Stimulated activated naive B cell treated with anti-CD40 and anti-IgM and Interleukin-4, amounts not matched to agents 10 μg/mL and 1 μg/mL and 100 μg/mL, for 72 hours (primary cell): ENCODE results near the gene MAGEA11.
A peak's percentile ranks its signal among the peaks of the same experiment; 100 is the strongest.
"Not testable (repeated sequence)": the region's sequence is repeated elsewhere in the genome, so short reads cannot be mapped to it uniquely, and the experiment has no call there.

Experiments used
- ATAC-seq, 2 donors: fragments of 150-1000 bp; cut with Tn5 transposase; replicated peaks; 2 replicates each; pipeline ENCODE4 v1.10.0; 2021; ENCODE audit warnings: moderate library complexity in 1 of 2
- DNase-seq: peaks from one replicate; pipeline ENCODE4 v3.0.0; 2021
- H3K27ac Mint-ChIP-seq: one replicate; pipeline ENCODE4 v1.8.0; 2022; ENCODE audit warnings: mild to moderate bottlenecking, mixed read lengths
- H3K27me3 Mint-ChIP-seq, 2 donors: one replicate each; pipeline ENCODE4 v1.8.0; 2022; ENCODE audit warnings: mixed read lengths in 2 of 2
- H3K36me3 Mint-ChIP-seq, 2 donors: one replicate each; pipeline ENCODE4 v1.8.0; 2022; ENCODE audit warnings: mixed read lengths in 2 of 2, mild to moderate bottlenecking in 1 of 2
- H3K4me1 Mint-ChIP-seq, 2 donors: one replicate each; pipeline ENCODE4 v1.8.0; 2022; ENCODE audit warnings: mixed read lengths in 2 of 2, mild to moderate bottlenecking in 1 of 2
- H3K4me3 Mint-ChIP-seq, 2 donors: one replicate each; pipeline ENCODE4 v1.8.0; 2022; ENCODE audit warnings: mild to moderate bottlenecking in 2 of 2, mixed read lengths in 2 of 2, moderate library complexity in 1 of 2
- H3K9me3 Mint-ChIP-seq, 2 donors: one replicate each; pipeline ENCODE4 v1.8.0; 2022; ENCODE audit warnings: mixed read lengths in 2 of 2, mild to moderate bottlenecking in 1 of 2

MAGEA11 gene

GRCh38 chrX:149711545-149712236, at the start of gene MAGEA11:
Gene MAGEA11, plus strand, starts transcription at chrX:149712060. Its CDS starts 1,100 bp downstream, at chrX:149713160.
- Mint-ChIP-seq H3K4me3 (no peak within 1 kb of the TSS), H3K9me3 (no peaks in the 10 kb centered on the region), H3K27ac (no peak within 1 kb of the TSS), H3K4me1 (peaks cover 14 to 21% of the 10 kb centered on the region in 2 donors), H3K36me3 (no peaks in the 10 kb centered on the region), H3K27me3 (peaks cover 0 to 11% of the 10 kb centered on the region in 2 donors)
- DNase-seq, result no peak
- ATAC-seq, result no peak

GRCh38 chrX:149675088-149675487, 36.8 kb upstream of the MAGEA11 start:
- not testable (repeated sequence) for ATAC-seq, H3K4me3 Mint-ChIP-seq, H3K9me3 Mint-ChIP-seq, H3K27ac Mint-ChIP-seq, DNase-seq, H3K36me3 Mint-ChIP-seq, H3K27me3 Mint-ChIP-seq, H3K4me1 Mint-ChIP-seq

GRCh38 chrX:149675554-149675953, 36.3 kb upstream of the MAGEA11 start:
- not testable (repeated sequence) for H3K4me1 Mint-ChIP-seq, ATAC-seq, H3K27me3 Mint-ChIP-seq, DNase-seq, H3K36me3 Mint-ChIP-seq, H3K4me3 Mint-ChIP-seq, H3K9me3 Mint-ChIP-seq, H3K27ac Mint-ChIP-seq

GRCh38 chrX:149679164-149679678, 32.6 kb upstream of the MAGEA11 start:
- H3K36me3 Mint-ChIP-seq, H3K27me3 Mint-ChIP-seq, ATAC-seq, H3K4me3 Mint-ChIP-seq, DNase-seq, H3K4me1 Mint-ChIP-seq, H3K27ac Mint-ChIP-seq, H3K9me3 Mint-ChIP-seq: not testable (repeated sequence)

GRCh38 chrX:149681182-149681581, 30.7 kb upstream of the MAGEA11 start:
- ATAC-seq (no peak), DNase-seq (no peak)
- Mint-ChIP-seq H3K4me1 (no peaks in the 10 kb centered on the region), H3K36me3 (no peaks in the 10 kb centered on the region), H3K4me3 (no peak overlapping the region), H3K27ac (no peak overlapping the region), H3K27me3 (peaks cover 0 to 5% of the 10 kb centered on the region in 2 donors), H3K9me3 (no peaks in the 10 kb centered on the region)

GRCh38 chrX:149682031-149682430, 29.8 kb upstream of the MAGEA11 start:
- Mint-ChIP-seq H3K4me1 (no peaks in the 10 kb centered on the region), H3K4me3 (no peak overlapping the region), H3K27ac (no peak overlapping the region), H3K36me3 (no peaks in the 10 kb centered on the region), H3K27me3 (peaks cover 0 to 7% of the 10 kb centered on the region in 2 donors), H3K9me3 (no peaks in the 10 kb centered on the region)
- ATAC-seq, result no peak
- DNase-seq, result no peak

- no peaks in the 10 kb centered on the region for H3K9me3 Mint-ChIP-seq
- H3K4me1 Mint-ChIP-seq, result no peaks in the 10 kb centered on the region
- H3K4me3 Mint-ChIP-seq, result no peak overlapping the region
- no peak overlapping the region for H3K27ac Mint-ChIP-seq
- ATAC-seq (no peak), DNase-seq (no peak)
- H3K27me3 Mint-ChIP-seq, result peaks cover 0 to 7% of the 10 kb centered on the region in 2 donors
- H3K36me3 Mint-ChIP-seq, result no peaks in the 10 kb centered on the region
Measured at GRCh38 chrX:149682956-149683947, 28.6 kb upstream of the MAGEA11 start.

- H3K27me3 Mint-ChIP-seq, result peaks cover 0 to 7% of the 10 kb centered on the region in 2 donors
- no peaks in the 10 kb centered on the region for H3K4me1 Mint-ChIP-seq
- H3K36me3 Mint-ChIP-seq, result no peaks in the 10 kb centered on the region
- no peak overlapping the region for H3K4me3 Mint-ChIP-seq
- DNase-seq (no peak), ATAC-seq (no peak)
- H3K9me3 Mint-ChIP-seq, result no peaks in the 10 kb centered on the region
- no peak overlapping the region for H3K27ac Mint-ChIP-seq
Measured at GRCh38 chrX:149683966-149684730, 27.7 kb upstream of the MAGEA11 start.

- no peak for ATAC-seq
- no peak overlapping the region for H3K4me3 Mint-ChIP-seq
- no peaks in the 10 kb centered on the region for H3K36me3 Mint-ChIP-seq
- H3K4me1 Mint-ChIP-seq, result no peaks in the 10 kb centered on the region
- H3K9me3 Mint-ChIP-seq, result peaks cover 3 to 6% of the 10 kb centered on the region in 2 donors
- H3K27me3 Mint-ChIP-seq, result peaks cover 0 to 7% of the 10 kb centered on the region in 2 donors
- no peak overlapping the region for H3K27ac Mint-ChIP-seq
- DNase-seq, result no peak
Measured at GRCh38 chrX:149687991-149688390, 23.9 kb upstream of the MAGEA11 start.

- ATAC-seq (no peak), DNase-seq (no peak)
- Mint-ChIP-seq H3K4me1 (no peaks in the 10 kb centered on the region), H3K9me3 (peaks cover 3 to 10% of the 10 kb centered on the region in 2 donors), H3K4me3 (no peak overlapping the region), H3K27me3 (peaks cover 0 to 7% of the 10 kb centered on the region in 2 donors), H3K36me3 (no peaks in the 10 kb centered on the region), H3K27ac (no peak overlapping the region)
Measured at GRCh38 chrX:149688552-149688951, 23.3 kb upstream of the MAGEA11 start.

GRCh38 chrX:149691794-149692193, 20.1 kb upstream of the MAGEA11 start:
- Mint-ChIP-seq H3K4me1 (peaks cover 0 to 3% of the 10 kb centered on the region in 2 donors), H3K27me3 (peaks cover 4 to 6% of the 10 kb centered on the region in 2 donors), H3K27ac (no peak overlapping the region), H3K9me3 (peaks cover 3 to 17% of the 10 kb centered on the region in 2 donors), H3K36me3 (no peaks in the 10 kb centered on the region), H3K4me3 (no peak overlapping the region)
- ATAC-seq (no peak), DNase-seq (no peak)

- ATAC-seq, DNase-seq, H3K4me3 Mint-ChIP-seq, H3K27ac Mint-ChIP-seq, H3K27me3 Mint-ChIP-seq, H3K4me1 Mint-ChIP-seq, H3K36me3 Mint-ChIP-seq: not testable (repeated sequence)
- peaks cover 3 to 17% of the 10 kb centered on the region in 2 donors for H3K9me3 Mint-ChIP-seq
Measured at GRCh38 chrX:149692686-149693272, 19.1 kb upstream of the MAGEA11 start.

GRCh38 chrX:149699761-149700160, 12.1 kb upstream of the MAGEA11 start:
- Mint-ChIP-seq H3K9me3 (peaks cover 0 to 3% of the 10 kb centered on the region in 2 donors), H3K27ac (no peak overlapping the region), H3K36me3 (no peaks in the 10 kb centered on the region), H3K27me3 (peaks cover 6 to 8% of the 10 kb centered on the region in 2 donors), H3K4me3 (no peak overlapping the region), H3K4me1 (peaks cover 0 to 3% of the 10 kb centered on the region in 2 donors)
- ATAC-seq (peak; percentile 46 to 48), DNase-seq (no peak)
